GM23338 (cell line): ENCODE measurements around the gene SNX15. TPM values are rescaled to one million over a fixed set of nuclear protein-coding genes. Genes with fewer than 3 reads are reported as not detected.

Experiments
- ATAC-seq: fragments of 200-7000 bp; cut with Tn5 transposase; 3 replicates; pipeline ENCODE4 v1.9.1; 2020
- DNase-seq: peaks from one replicate; pipeline ENCODE4 v3.0.0-alpha.2; 2015; ENCODE audit warnings: low spot score
- H2AFZ ChIP-seq: fragments of 200-600 bp; sonication (generic); 2 replicates; pipeline ENCODE4 v1.8.0; 2016; ENCODE audit warnings: antibody characterized with exemption, mild to moderate bottlenecking, moderate library complexity
- H3F3A ChIP-seq: fragments of 200-600 bp; sonication (generic); replicated peaks from 2 replicates; pipeline ENCODE4 v1.8.0; 2017; ENCODE audit warnings: antibody characterized with exemption, mixed run types, low read depth
- H3K27ac ChIP-seq: fragments of 200-600 bp; sonication (generic); 2 replicates; pipeline ENCODE4 v1.6.1; 2016; ENCODE audit warnings: low read depth
- H3K27me3 ChIP-seq: fragments of 200-600 bp; sonication (generic); 2 replicates; pipeline ENCODE4 v1.8.0; 2016; ENCODE audit warnings: mild to moderate bottlenecking, mixed run types, moderate library complexity; ENCODE audit not compliant: insufficient read depth
- H3K36me3 ChIP-seq: fragments of 200-600 bp; sonication (generic); 2 replicates; pipeline ENCODE4 v1.8.0; 2016; ENCODE audit warnings: mild to moderate bottlenecking; ENCODE audit not compliant: insufficient read depth
- H3K4me1 ChIP-seq: fragments of 200-600 bp; sonication (generic); 2 replicates; pipeline ENCODE4 v1.8.0; 2016; ENCODE audit warnings: mild to moderate bottlenecking, moderate library complexity; ENCODE audit not compliant: insufficient read depth
- H3K4me2 ChIP-seq: fragments of 200-600 bp; sonication (generic); 2 replicates; pipeline ENCODE4 v1.7.1; 2017; ENCODE audit warnings: mixed run types
- H3K4me3 ChIP-seq: fragments of 200-600 bp; sonication (generic); 2 replicates; pipeline ENCODE4 v1.6.1; 2016; ENCODE audit warnings: mixed run types
- H3K79me2 ChIP-seq: fragments of 200-600 bp; sonication (generic); replicated peaks from 2 replicates; pipeline ENCODE4 v1.8.0; 2017; ENCODE audit warnings: mild to moderate bottlenecking; ENCODE audit not compliant: insufficient read depth
- H3K9me2 ChIP-seq: fragments of 200-600 bp; sonication (generic); 2 replicates; pipeline ENCODE4 v1.8.0; 2017; ENCODE audit not compliant: insufficient read depth
- H4K20me1 ChIP-seq: fragments of 200-600 bp; sonication (generic); replicated peaks from 2 replicates; pipeline ENCODE4 v1.8.0; 2017; ENCODE audit warnings: mild to moderate bottlenecking; ENCODE audit not compliant: insufficient read depth
- H3K27ac Mint-ChIP-seq: 2 replicates; pipeline ENCODE4 v1.8.0; 2020; ENCODE audit warnings: inconsistent platforms, mild to moderate bottlenecking, moderate library complexity, mixed read lengths
- H3K27me3 Mint-ChIP-seq: 3 replicates; pipeline ENCODE4 v1.8.0; 2022; ENCODE audit warnings: low read depth, mild to moderate bottlenecking, moderate library complexity, mixed read lengths, inconsistent platforms; ENCODE audit not compliant: insufficient read depth, poor library complexity
- H3K36me3 Mint-ChIP-seq: 3 replicates; pipeline ENCODE4 v1.8.0; 2021; ENCODE audit warnings: low read depth, mild to moderate bottlenecking, inconsistent platforms, moderate library complexity, mixed read lengths
- H3K4me1 Mint-ChIP-seq: 3 replicates; pipeline ENCODE4 v1.8.0; 2020; ENCODE audit warnings: mild to moderate bottlenecking, inconsistent platforms, mixed read lengths
- H3K4me3 Mint-ChIP-seq: 3 replicates; pipeline ENCODE4 v1.8.0; 2021; ENCODE audit warnings: moderate library complexity, mild to moderate bottlenecking, inconsistent platforms, mixed read lengths
- H3K9me3 Mint-ChIP-seq: 3 replicates; pipeline ENCODE4 v1.8.0; 2020; ENCODE audit warnings: moderate library complexity, mild to moderate bottlenecking, inconsistent platforms, mixed read lengths
- CREB1 ChIP-seq: fragments of 250-450 bp; sonication (Bioruptor Pico); IDR thresholded peaks from 2 replicates; pipeline ENCODE4 v1.5.0; 2020; ENCODE audit warnings: low read depth, mild to moderate bottlenecking, moderate library complexity
- EZH2 ChIP-seq: fragments of 200-600 bp; sonication (generic); IDR thresholded peaks from one replicate; pipeline ENCODE4 v1.8.0; 2017; ENCODE audit warnings: antibody characterized with exemption, mild to moderate bottlenecking, low read depth; ENCODE audit not compliant: unreplicated experiment
- EZH2phosphoT487 ChIP-seq: fragments of 200-600 bp; sonication (generic); IDR thresholded peaks from one replicate; pipeline ENCODE4 v1.8.1; 2018; ENCODE audit warnings: antibody characterized with exemption; ENCODE audit not compliant: unreplicated experiment
- JUNB ChIP-seq: IDR thresholded peaks from one replicate; pipeline ENCODE4 v1.6.1; 2016; ENCODE audit warnings: antibody characterized with exemption; ENCODE audit not compliant: unreplicated experiment
- NANOG ChIP-seq: IDR thresholded peaks from 2 replicates; pipeline ENCODE4 v1.6.1; 2016; ENCODE audit warnings: antibody characterized with exemption, borderline replicate concordance
- POLR2AphosphoS5 ChIP-seq: IDR thresholded peaks from 2 replicates; pipeline ENCODE4 v1.6.1; 2016; ENCODE audit warnings: antibody characterized with exemption, low read depth
- REST ChIP-seq: IDR thresholded peaks from one replicate; pipeline ENCODE4 v1.6.1; 2018; ENCODE audit warnings: antibody characterized with exemption; ENCODE audit not compliant: unreplicated experiment
- STAT1 ChIP-seq: IDR thresholded peaks from one replicate; pipeline ENCODE4 v1.6.1; 2016; ENCODE audit warnings: antibody characterized with exemption; ENCODE audit not compliant: unreplicated experiment
- ZNF114 ChIP-seq: fragments of 250-450 bp; sonication (Bioruptor Pico); IDR thresholded peaks from 2 replicates; pipeline ENCODE4 v1.5.0; 2020; ENCODE audit warnings: mild to moderate bottlenecking, moderate library complexity
- ZNF331 ChIP-seq: fragments of 250-450 bp; sonication (Bioruptor Pico); IDR thresholded peaks from 2 replicates; pipeline ENCODE4 v1.5.0; 2020; ENCODE audit warnings: low read depth, mild to moderate bottlenecking, moderate library complexity
- polyA plus RNA-seq: library from polyadenylated mRNA; unstranded; fragments of >200 nt; fragmentation: Nextera tagmentation; extraction: Ambion mirVana; gene quantifications from 2 replicates; pipeline ENCODE4 v1.2.1, GENCODE V29; 2016
- total RNA-seq: library from RNA; depleted of rRNA; stranded (reverse); fragments of >200 nt; shearing (Covaris generic); gene quantifications from 2 replicates; pipeline ENCODE4 v1.2.3, GENCODE V29; 2014
- TF ChIP-seq, protein P1 (sequence below), 2 experiments: fragments of 200-600 bp in 1 of 2; sonication (generic) in 1 of 2; conservative IDR thresholded peaks; 2 replicates each; pipeline versions ENCODE4 v1.5.1 to v1.6.1; 2016 to 2017; ENCODE audit warnings: antibody characterized with exemption in 2 of 2, low read depth in 2 of 2, mild to moderate bottlenecking in 2 of 2, moderate library complexity in 1 of 2
- TF ChIP-seq, protein P2 (sequence below): IDR thresholded peaks from 2 replicates; pipeline ENCODE4 v1.6.1; 2016; ENCODE audit warnings: antibody characterized with exemption
- TF ChIP-seq, protein P3 (sequence below): fragments of 250-450 bp; sonication (Bioruptor Pico); IDR thresholded peaks from 2 replicates; pipeline ENCODE4 v1.5.0; 2020; ENCODE audit warnings: mild to moderate bottlenecking, moderate library complexity

Gene SNX15
- total and polyA plus RNA-seq, 2 experiments from 2014 or later, result 13.0 to 21.4 TPM

GRCh38 chr11:65065851-65066250 lies 38.6 kb downstream of the SNX15 start:
- Histone ChIP-seq H3K27me3 (no peaks in the 10 kb centered on the region), H4K20me1 (no peaks in the 10 kb centered on the region), H3K4me2 (no peak overlapping the region), H3K4me1 (peaks cover 13% of the 10 kb centered on the region), H2AFZ (no peak overlapping the region), H3K4me3 (no peak overlapping the region), H3K79me2 (no peaks in the 10 kb centered on the region), H3K9me2 (no peaks in the 10 kb centered on the region), H3F3A (no peaks in the 10 kb centered on the region), H3K36me3 (no peaks in the 10 kb centered on the region), H3K27ac (no peak overlapping the region)
- Mint-ChIP-seq H3K9me3 (no peaks in the 10 kb centered on the region), H3K27ac (peak overlapping the region; percentile 93; the same call in 1 of the 2 replicates), H3K27me3 (peaks cover 2% of the 10 kb centered on the region), H3K4me3 (peak overlapping the region; percentile 60; the same call in 2 of the 3 replicates), H3K36me3 (no peaks in the 10 kb centered on the region), H3K4me1 (peaks cover 35% of the 10 kb centered on the region)
- no peak for ATAC-seq
- no peak for DNase-seq
- TF ChIP-seq EZH2phosphoT487 (no peak), NANOG (no peak), EZH2 (no peak), JUNB (no peak), ZNF331 (CRISPR knock-in tag) (no peak), POLR2AphosphoS5 (no peak), STAT1 (no peak), REST (no peak), CREB1 (no peak), ZNF114 (no peak)
- TF ChIP-seq, protein P1, sequence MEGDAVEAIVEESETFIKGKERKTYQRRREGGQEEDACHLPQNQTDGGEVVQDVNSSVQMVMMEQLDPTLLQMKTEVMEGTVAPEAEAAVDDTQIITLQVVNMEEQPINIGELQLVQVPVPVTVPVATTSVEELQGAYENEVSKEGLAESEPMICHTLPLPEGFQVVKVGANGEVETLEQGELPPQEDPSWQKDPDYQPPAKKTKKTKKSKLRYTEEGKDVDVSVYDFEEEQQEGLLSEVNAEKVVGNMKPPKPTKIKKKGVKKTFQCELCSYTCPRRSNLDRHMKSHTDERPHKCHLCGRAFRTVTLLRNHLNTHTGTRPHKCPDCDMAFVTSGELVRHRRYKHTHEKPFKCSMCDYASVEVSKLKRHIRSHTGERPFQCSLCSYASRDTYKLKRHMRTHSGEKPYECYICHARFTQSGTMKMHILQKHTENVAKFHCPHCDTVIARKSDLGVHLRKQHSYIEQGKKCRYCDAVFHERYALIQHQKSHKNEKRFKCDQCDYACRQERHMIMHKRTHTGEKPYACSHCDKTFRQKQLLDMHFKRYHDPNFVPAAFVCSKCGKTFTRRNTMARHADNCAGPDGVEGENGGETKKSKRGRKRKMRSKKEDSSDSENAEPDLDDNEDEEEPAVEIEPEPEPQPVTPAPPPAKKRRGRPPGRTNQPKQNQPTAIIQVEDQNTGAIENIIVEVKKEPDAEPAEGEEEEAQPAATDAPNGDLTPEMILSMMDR (conservative IDR thresholded peaks at IDR 0.05; ENCODE audit: low read depth in 2 of 2), result no peak
- TF ChIP-seq, protein P2, sequence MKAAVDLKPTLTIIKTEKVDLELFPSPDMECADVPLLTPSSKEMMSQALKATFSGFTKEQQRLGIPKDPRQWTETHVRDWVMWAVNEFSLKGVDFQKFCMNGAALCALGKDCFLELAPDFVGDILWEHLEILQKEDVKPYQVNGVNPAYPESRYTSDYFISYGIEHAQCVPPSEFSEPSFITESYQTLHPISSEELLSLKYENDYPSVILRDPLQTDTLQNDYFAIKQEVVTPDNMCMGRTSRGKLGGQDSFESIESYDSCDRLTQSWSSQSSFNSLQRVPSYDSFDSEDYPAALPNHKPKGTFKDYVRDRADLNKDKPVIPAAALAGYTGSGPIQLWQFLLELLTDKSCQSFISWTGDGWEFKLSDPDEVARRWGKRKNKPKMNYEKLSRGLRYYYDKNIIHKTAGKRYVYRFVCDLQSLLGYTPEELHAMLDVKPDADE, result no peak
- TF ChIP-seq, protein P3, sequence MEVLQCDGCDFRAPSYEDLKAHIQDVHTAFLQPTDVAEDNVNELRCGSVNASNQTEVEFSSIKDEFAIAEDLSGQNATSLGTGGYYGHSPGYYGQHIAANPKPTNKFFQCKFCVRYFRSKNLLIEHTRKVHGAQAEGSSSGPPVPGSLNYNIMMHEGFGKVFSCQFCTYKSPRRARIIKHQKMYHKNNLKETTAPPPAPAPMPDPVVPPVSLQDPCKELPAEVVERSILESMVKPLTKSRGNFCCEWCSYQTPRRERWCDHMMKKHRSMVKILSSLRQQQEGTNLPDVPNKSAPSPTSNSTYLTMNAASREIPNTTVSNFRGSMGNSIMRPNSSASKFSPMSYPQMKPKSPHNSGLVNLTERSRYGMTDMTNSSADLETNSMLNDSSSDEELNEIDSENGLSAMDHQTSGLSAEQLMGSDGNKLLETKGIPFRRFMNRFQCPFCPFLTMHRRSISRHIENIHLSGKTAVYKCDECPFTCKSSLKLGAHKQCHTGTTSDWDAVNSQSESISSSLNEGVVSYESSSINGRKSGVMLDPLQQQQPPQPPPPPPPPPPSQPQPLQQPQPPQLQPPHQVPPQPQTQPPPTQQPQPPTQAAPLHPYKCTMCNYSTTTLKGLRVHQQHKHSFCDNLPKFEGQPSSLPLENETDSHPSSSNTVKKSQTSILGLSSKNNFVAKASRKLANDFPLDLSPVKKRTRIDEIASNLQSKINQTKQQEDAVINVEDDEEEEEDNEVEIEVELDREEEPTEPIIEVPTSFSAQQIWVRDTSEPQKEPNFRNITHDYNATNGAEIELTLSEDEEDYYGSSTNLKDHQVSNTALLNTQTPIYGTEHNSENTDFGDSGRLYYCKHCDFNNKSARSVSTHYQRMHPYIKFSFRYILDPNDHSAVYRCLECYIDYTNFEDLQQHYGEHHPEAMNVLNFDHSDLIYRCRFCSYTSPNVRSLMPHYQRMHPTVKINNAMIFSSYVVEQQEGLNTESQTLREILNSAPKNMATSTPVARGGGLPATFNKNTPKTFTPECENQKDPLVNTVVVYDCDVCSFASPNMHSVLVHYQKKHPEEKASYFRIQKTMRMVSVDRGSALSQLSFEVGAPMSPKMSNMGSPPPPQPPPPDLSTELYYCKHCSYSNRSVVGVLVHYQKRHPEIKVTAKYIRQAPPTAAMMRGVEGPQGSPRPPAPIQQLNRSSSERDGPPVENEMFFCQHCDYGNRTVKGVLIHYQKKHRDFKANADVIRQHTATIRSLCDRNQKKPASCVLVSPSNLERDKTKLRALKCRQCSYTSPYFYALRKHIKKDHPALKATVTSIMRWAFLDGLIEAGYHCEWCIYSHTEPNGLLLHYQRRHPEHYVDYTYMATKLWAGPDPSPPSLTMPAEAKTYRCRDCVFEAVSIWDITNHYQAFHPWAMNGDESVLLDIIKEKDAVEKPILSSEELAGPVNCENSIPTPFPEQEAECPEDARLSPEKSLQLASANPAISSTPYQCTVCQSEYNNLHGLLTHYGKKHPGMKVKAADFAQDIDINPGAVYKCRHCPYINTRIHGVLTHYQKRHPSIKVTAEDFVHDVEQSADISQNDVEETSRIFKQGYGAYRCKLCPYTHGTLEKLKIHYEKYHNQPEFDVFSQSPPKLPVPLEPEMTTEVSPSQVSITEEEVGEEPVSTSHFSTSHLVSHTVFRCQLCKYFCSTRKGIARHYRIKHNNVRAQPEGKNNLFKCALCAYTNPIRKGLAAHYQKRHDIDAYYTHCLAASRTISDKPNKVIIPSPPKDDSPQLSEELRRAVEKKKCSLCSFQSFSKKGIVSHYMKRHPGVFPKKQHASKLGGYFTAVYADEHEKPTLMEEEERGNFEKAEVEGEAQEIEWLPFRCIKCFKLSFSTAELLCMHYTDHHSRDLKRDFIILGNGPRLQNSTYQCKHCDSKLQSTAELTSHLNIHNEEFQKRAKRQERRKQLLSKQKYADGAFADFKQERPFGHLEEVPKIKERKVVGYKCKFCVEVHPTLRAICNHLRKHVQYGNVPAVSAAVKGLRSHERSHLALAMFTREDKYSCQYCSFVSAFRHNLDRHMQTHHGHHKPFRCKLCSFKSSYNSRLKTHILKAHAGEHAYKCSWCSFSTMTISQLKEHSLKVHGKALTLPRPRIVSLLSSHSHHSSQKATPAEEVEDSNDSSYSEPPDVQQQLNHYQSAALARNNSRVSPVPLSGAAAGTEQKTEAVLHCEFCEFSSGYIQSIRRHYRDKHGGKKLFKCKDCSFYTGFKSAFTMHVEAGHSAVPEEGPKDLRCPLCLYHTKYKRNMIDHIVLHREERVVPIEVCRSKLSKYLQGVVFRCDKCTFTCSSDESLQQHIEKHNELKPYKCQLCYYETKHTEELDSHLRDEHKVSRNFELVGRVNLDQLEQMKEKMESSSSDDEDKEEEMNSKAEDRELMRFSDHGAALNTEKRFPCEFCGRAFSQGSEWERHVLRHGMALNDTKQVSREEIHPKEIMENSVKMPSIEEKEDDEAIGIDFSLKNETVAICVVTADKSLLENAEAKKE (CRISPR knock-in tag), result no peak
